Measurements from ENCODE around the gene OTUB1.
"Not testable (repeated sequence)": the region's sequence is repeated elsewhere in the genome, so short reads cannot be mapped to it uniquely, and the experiment has no call there.

OTUB1 gene

GRCh38 chr11:64027651-64028397 lies 41.6 kb downstream of the OTUB1 start:
- no peak for DNase-seq

DNA sequence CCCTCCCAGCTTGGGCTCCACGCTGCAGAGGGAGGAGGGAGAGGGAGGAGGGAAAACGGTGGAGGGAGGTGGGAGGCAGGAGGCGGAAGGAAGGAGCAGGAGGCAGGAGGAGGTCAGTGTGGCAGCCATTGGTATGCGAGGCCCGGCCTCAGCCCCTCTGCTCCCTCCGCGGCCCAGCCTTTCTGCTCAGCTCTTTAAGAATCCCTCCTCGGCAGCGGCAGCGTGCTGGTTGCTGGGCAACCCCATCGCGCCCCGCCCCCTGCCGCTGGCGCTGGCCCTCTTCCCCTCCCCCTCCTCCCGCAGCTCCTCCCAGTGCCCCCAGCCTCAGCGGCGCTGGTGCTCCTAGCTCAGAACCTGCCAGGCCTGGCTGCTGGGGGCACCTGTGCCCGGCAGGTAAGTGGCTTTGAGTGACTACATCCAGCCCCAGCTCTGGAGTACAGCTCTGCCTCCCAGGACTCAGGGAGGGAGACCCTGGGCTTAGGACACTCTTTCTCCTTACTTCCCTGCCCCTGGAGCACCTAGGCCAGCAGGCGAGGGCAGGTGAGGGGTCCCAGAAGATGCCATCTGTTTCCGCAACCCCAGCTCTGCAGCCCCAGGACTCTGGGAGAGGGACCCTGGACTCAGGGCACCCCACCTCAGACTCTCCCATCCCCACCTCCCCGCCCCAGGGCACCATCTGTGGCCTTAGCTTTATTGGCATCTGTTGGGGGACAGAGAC lies 42.3 kb downstream of the OTUB1 start:
- no peak for DNase-seq

GRCh38 chr11:64029773-64030172 lies 43.5 kb downstream of the OTUB1 start:
- no peak for DNase-seq

DNA sequence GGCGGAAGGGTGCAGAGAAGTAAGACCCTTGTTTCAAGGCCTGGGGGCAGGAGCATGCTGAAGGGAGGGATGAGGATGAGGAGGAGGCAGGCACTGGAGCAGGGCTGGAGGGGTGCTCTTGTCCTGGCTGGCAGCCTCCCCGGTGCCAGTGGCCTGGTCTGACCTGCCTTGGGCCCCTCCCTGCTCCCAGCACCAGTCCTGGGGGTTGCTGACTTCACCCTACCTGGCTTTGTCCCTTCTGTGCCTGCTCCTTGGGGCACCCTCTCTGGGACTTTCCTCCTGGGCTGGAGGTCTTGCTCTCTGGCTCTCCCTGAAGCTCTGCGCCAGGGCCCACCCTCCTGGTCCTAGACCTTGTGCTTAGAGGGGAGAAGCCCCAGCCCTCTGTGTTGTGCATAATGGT lies 44.8 kb downstream of the OTUB1 start:
- no peak for DNase-seq

- no peak for DNase-seq
Observed at GRCh38 chr11:64032050-64032449, 45.8 kb downstream of the OTUB1 start.

DNA sequence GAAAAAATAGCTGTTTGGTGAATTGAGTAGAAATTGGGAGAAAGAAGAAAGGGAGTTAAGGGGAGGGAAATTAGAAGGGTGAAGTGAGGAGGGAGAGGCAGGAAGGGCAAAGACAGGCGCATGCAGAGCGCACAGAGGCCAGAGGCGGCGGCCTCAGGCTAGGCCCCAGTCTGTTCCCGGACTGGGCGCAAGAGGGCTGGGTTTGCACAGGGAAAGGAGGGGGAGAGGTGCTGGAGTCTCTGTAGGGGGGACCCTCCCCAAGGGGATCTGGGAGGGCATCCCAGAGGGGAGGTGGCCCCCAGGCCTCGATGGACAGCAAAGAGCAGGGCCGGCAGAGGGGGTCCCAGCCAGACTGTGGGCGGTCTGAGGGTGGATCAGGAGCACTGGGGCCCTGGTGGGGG lies 48.2 kb downstream of the OTUB1 start:
- DNase-seq = no peak

GRCh38 chr11:64035081-64035524 lies 48.9 kb downstream of the OTUB1 start:
- no peak for DNase-seq

GRCh38 chr11:64035576-64035975 lies 49.3 kb downstream of the OTUB1 start, which contains the start of gene FLRT1:
FLRT1 (plus strand) TSS chr11:64035931; CDS start chr11:64116268, 80,337 bp downstream.
- no peak for DNase-seq

DNA sequence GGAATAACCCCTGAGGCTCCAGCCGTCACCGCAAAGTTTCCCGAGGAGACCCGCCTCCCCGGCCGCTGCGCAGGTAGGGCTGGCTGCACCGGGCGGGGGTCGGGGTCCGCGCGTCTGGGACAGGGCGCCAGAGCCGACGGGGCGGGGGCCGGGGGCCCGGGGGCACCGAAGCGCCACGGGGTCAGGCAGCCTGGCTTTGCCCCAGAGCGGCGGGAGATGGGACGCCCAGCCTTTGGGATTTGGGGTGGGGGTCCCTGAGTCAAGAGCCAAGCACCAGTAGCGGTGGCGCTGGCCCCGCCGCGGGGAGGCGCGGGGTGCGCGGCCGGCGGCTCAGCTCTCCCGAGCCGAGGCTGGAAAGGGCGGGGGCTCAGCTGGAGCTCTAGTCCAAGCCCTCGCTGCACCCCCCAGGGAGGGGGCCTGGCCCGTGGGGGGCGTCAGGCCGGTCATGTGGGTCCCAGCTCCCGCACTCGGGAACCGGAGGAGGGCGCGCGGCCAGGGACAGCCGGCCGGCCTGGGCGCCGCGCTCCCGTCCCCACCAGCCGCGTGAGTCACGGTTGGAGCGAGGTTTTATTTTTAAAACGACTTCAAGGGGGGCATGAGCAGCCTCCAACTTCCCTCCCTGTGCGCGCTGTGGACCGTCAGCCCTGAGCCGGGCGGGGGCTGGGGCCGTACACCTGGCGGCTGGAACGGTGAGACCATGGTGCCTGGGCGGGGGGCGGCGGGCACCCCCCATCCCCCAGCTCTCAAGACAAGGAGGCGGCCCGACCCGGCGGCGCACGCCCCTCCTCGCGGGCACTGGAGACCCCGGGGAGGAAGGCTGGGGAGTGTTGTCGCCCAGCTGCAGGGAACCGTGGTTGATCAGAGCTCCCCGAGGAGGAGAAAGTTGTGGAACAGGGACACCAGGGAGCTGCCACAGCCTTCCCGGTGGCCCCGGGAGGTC lies 50.1 kb downstream of the OTUB1 start:
- peak; percentile 62 for DNase-seq

GRCh38 chr11:64037027-64037634 lies 50.9 kb downstream of the OTUB1 start:
- no peak for DNase-seq

- no peak for DNase-seq
Observed at GRCh38 chr11:64038500-64038899, 52.3 kb downstream of the OTUB1 start.

DNA sequence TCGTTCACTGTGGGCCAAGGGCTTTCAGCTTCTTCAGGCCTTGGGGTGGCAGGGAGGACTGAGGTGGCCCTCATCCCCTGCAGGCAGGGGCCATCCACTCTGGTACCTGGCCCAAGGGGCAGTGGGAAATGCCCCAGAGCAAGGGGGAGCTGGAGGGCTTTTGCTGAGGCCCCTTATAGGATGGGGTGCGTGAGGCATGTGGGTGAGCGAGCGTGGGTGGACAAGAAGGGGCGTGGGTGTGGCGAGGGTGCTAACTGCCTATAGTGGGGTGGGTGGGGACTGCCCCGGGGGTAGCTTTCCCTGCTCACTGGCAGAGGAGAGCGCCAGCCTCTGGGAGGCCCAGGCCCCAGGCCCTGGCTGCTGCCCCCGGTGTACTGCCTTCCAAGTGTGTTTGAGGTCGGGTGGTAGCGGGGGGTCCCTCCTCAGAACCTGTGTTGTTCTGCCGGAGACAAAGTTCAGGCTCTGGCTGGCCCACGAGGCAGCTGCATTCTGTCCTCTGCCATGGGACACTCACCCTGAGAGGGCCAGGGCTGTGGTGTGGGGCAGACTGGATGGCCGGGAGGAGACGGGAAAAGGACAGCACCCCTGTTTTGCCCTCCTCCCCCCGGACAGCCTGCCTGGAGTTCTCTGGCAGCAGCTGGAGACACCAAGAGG lies 52.9 kb downstream of the OTUB1 start:
- no peak for DNase-seq

GRCh38 chr11:64040684-64041322 lies 54.6 kb downstream of the OTUB1 start:
- DNase-seq = no peak

DNA sequence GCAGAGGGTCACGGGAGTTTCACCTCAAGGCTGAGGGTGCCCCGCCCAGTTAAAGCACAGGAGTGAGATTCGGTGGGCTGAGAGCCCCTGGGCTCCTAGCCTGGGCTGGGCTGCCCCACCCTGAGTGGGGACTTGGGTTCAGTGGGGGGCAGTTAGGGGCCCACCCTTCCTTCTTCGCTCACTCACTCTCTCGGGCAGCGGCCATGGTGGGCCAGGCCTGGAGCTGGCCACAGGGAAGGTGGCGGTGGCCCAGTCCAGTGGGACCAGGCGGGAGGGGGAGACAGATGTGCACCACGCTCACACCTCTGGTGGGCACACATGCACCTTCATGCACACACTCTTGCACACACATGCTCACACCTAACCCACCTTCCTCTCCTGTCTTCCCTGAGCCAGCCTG lies 55.6 kb downstream of the OTUB1 start:
- no peak for DNase-seq

- no peak for DNase-seq
Observed at GRCh38 chr11:64042301-64042700, 56.1 kb downstream of the OTUB1 start.

DNA sequence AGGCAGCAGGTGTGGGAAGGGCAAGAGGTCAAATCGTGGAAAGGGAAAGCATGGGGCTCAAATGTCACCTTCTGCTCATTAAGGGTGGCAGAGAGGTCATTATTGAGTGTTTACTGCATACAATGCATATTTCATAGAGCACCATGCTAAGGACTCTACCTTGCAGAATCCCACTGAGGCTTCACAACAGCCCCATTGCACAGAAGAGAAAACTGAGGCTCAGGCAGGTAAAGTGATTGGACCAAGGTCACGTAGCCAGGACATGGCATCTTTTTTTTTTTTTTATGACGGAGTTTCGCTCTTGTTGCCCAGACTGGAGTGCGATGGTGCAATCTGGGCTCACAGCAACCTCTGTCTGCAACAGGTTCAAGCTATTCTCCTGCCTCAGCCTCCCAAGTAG lies 57.3 kb downstream of the OTUB1 start:
- no peak for DNase-seq

- DNase-seq = no peak
Observed at GRCh38 chr11:64044730-64045393, 58.6 kb downstream of the OTUB1 start.

DNA sequence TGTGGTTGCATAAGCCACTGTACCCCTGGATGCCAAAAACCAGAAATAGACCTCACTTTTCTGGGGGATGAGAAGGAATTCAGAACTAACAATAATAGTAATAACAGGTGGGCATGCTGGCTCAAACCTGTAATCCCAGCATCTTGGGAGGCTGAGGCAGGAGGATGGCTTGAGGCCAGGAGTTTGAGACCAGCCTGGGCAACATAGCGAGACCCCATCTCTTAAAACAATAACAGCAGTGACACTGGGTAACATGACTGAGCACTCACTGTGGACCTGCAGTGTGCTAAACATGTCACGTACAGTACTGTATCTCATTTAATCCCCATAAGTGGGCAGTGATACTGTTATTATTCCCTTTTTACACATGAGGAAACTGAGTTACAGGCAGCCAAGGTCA lies 59.5 kb downstream of the OTUB1 start:
- DNase-seq = no peak

DNA sequence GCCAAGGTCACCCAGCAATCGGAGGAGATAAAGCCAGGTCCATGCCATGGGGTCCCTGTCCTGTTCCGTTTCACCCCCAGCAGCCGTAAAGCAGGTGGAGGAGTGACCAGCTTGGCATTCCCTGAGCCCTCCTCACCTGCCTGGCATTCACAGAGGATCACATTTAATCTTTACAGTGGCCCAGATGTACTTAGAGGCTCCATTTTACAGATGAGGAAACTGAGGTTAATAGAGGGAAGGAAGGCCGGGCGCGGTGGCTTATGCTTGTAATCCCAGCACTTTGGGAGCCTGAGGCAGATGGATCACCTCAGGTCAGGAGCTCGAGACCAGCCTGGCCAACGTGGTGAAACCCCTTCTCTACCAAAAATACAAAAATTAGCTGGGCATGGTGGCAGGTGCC lies 61.1 kb downstream of the OTUB1 start:
- not testable (repeated sequence) for DNase-seq
